B cell (primary cell): ENCODE measurements around the gene CIBAR2. TPM values are rescaled to one million over a fixed set of nuclear protein-coding genes. Genes with fewer than 3 reads are reported as not detected.

Experiments
- ATAC-seq: fragments of 200-7000 bp; cut with Tn5 transposase; one replicate; pipeline ENCODE4 v1.10.0; 2021; ENCODE audit warnings: low read depth, mild to moderate bottlenecking, moderate number of reproducible peaks, moderate library complexity
- CTCF ChIA-PET: fragments of 350-600 bp; sonication (Branson Sonifier 250); formaldehyde crosslinking; loops from one replicate; lab custom pipeline; 2021; ENCODE audit warnings: antibody characterized with exemption, inconsistent platforms; lab: Charles Lee
- POLR2A ChIA-PET: fragments of 350-600 bp; sonication (Branson Sonifier 250); formaldehyde crosslinking; loops from one replicate; lab custom pipeline; 2021; ENCODE audit warnings: antibody characterized with exemption; lab: Charles Lee
- DNase-seq: peaks from one replicate; pipeline ENCODE4 v3.0.0; 2013
- H2AFZ ChIP-seq: 2 replicates; pipeline ENCODE4 v1.6.1; 2012; ENCODE audit warnings: mild to moderate bottlenecking, low read depth, low read length; ENCODE audit not compliant: insufficient read depth, poor library complexity, severe bottlenecking
- H3K27ac ChIP-seq, 2 donors: 1 replicate in 1 of 2; 2 replicates in 1 of 2; pipeline ENCODE4 v1.5.1; 2012 to 2013; ENCODE audit warnings: low read length in 2 of 2, mild to moderate bottlenecking in 2 of 2, moderate library complexity in 1 of 2
- H3K27me3 ChIP-seq, 4 experiments: fragments of 200-600 bp in 1 of 4; sonication (generic) in 1 of 4; replicated peaks in 1 of 4; 1 replicate in 2 of 4; 2 replicates in 2 of 4; pipeline versions ENCODE4 v1.6.1 to v1.7.0; 2013 to 2016; ENCODE audit warnings: low read length in 3 of 4, mild to moderate bottlenecking in 2 of 4, mixed read lengths in 1 of 4, moderate library complexity in 1 of 4; ENCODE audit not compliant: insufficient read depth in 4 of 4, control insufficient read depth in 3 of 4; ENCODE audit errors: control extremely low read depth in 1 of 4
- H3K36me3 ChIP-seq, 2 experiments: replicated peaks in 1 of 2; 1 replicate in 1 of 2; 2 replicates in 1 of 2; pipeline versions ENCODE4 v1.6.1 to v1.7.1; 2013; ENCODE audit warnings: low read length in 1 of 2; ENCODE audit not compliant: insufficient read depth in 2 of 2, control insufficient read depth in 1 of 2; ENCODE audit errors: control extremely low read depth in 1 of 2, extremely low read depth in 1 of 2
- H3K4me1 ChIP-seq, 2 donors: fragments of 200-600 bp in 1 of 2; sonication (generic) in 1 of 2; 1 replicate in 1 of 2; 2 replicates in 1 of 2; pipeline versions ENCODE4 v1.5.1 to v1.6.1; 2013 to 2017; ENCODE audit warnings: low read length in 2 of 2; ENCODE audit not compliant: control insufficient read depth in 2 of 2, insufficient read depth in 2 of 2
- H3K4me2 ChIP-seq: replicated peaks from 2 replicates; pipeline ENCODE3; 2012; ENCODE audit warnings: mild to moderate bottlenecking, low read depth, low read length; ENCODE audit not compliant: poor library complexity, severe bottlenecking
- H3K4me3 ChIP-seq, 5 experiments: fragments of 200-600 bp in 1 of 5; sonication (generic) in 1 of 5; 1 replicate in 3 of 5; 2 replicates in 2 of 5; pipeline versions ENCODE4 v1.5.1 to v1.7.0; 2011 to 2016; ENCODE audit warnings: low read length in 4 of 5, mild to moderate bottlenecking in 4 of 5, low read depth in 2 of 5, control low read depth in 1 of 5, moderate library complexity in 1 of 5; ENCODE audit not compliant: insufficient read depth in 1 of 5; ENCODE audit errors: control extremely low read depth in 1 of 5, extremely low read depth in 1 of 5
- H3K79me2 ChIP-seq: fragments of 200-600 bp; sonication (generic); one replicate; pipeline ENCODE4 v1.6.0; 2016; ENCODE audit warnings: low read length; ENCODE audit not compliant: control insufficient read depth, insufficient read depth
- H3K9ac ChIP-seq: fragments of 200-600 bp; sonication (generic); 2 replicates; pipeline ENCODE4 v1.6.1; 2017; ENCODE audit warnings: mild to moderate bottlenecking, low read length, moderate library complexity
- H3K9me3 ChIP-seq, 3 donors: one replicate each; pipeline versions ENCODE4 v1.6.1 to v1.7.1; 2013; ENCODE audit warnings: low read length in 2 of 3; ENCODE audit not compliant: control insufficient read depth in 2 of 3, insufficient read depth in 1 of 3; ENCODE audit errors: control extremely low read depth in 1 of 3
- H4K20me1 ChIP-seq: 2 replicates; pipeline ENCODE4 v1.6.0; 2012; ENCODE audit warnings: mild to moderate bottlenecking, low read length; ENCODE audit not compliant: insufficient read depth, control insufficient read depth, poor library complexity, severe bottlenecking
- H3K27ac Mint-ChIP-seq: one replicate; pipeline ENCODE4 v1.8.0; 2021; ENCODE audit warnings: mixed read lengths
- H3K27me3 Mint-ChIP-seq: one replicate; pipeline ENCODE4 v1.8.0; 2021; ENCODE audit warnings: mixed read lengths
- H3K4me1 Mint-ChIP-seq: one replicate; pipeline ENCODE4 v1.8.0; 2021; ENCODE audit warnings: mixed read lengths
- H3K4me3 Mint-ChIP-seq: one replicate; pipeline ENCODE4 v1.8.0; 2021; ENCODE audit warnings: mixed read lengths
- H3K9me3 Mint-ChIP-seq: one replicate; pipeline ENCODE4 v1.8.0; 2022; ENCODE audit warnings: mixed read lengths; ENCODE audit not compliant: insufficient read depth
- EZH2 ChIP-seq: IDR thresholded peaks from 2 replicates; pipeline ENCODE4 v1.6.1; 2012; ENCODE audit warnings: borderline replicate concordance, low read depth, mild to moderate bottlenecking, moderate library complexity, low read length; ENCODE audit not compliant: insufficient read depth, poor library complexity, severe bottlenecking
- WGBS: methylation state at CpG from one replicate; pipeline ENCODE4 v1.1.5; 2013; ENCODE audit warnings: missing lambda C conversion rate; ENCODE audit not compliant: insufficient coverage; 5-methylcytosine and 5-hydroxymethylcytosine counted together
- intact Hi-C: fragments of 100-400 bp; cut with micrococcal nuclease; formaldehyde crosslinking; loops from one replicate; pipeline ENCODE4 v1.10.0; 2022
- polyA plus RNA-seq: library from polyadenylated mRNA; depleted of rRNA; stranded (reverse); fragments of >200 nt; gene quantifications from 2 replicates; pipeline ENCODE4 v1.2.3, GENCODE V29; 2012
- total RNA-seq, 2 donors: library from RNA; stranded (reverse); fragments of 120-200 nt in 1 of 2; gene quantifications; 1 replicate in 1 of 2; 2 replicates in 1 of 2; pipeline versions ENCODE4 v1.2.3 to v1.2.4, GENCODE V29; 2013 to 2022
- TF ChIP-seq, protein P1 (sequence below): fragments of 200-600 bp; IDR thresholded peaks from one replicate; pipeline ENCODE4 v1.8.0; 2022; ENCODE audit warnings: antibody characterized with exemption, mild to moderate bottlenecking

CIBAR2 gene
- total and polyA plus RNA-seq, 2 donors (not counting 1 experiment from before 2014, with no cell fraction given): not detected

DNA sequence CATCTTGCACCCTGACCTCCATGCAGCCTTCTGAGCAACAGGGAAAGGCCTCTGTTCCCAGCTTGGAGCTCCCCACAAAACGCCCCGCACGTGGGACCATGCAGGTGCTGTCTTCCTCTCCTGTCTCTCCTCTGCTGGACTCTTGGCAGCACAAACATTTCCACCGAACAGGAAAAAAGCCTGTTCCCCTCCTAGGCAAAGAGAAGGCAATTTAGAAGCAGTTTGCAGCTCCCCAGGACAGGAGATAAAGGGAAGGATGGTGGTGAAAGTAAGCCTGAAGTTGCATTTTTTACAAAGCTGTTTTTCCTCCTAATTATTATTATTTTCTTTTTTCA lies 7.7 kb upstream of the CIBAR2 start:
- H3K4me1 Mint-ChIP-seq: peaks cover 5% of the 10 kb centered on the region
- H3K27me3 Mint-ChIP-seq: no peaks in the 10 kb centered on the region
- Histone ChIP-seq H4K20me1 (no peaks in the 10 kb centered on the region), H3K4me1 (peaks cover 0 to 4% of the 10 kb centered on the region in 2 donors), H3K9me3 (peaks cover 0 to 13% (median 0%) of the 10 kb centered on the region in 3 donors), H3K27me3 (peaks cover 0 to 3% (median 0%) of the 10 kb centered on the region in 4 experiments), H3K4me3 (no peak overlapping the region), H3K36me3 (no peaks in the 10 kb centered on the region), H3K9ac (no peak overlapping the region), H3K79me2 (no peaks in the 10 kb centered on the region), H3K27ac (no peak overlapping the region), H2AFZ (no peak overlapping the region), H3K4me2 (no peak overlapping the region)
- no peak for DNase-seq
- H3K9me3 Mint-ChIP-seq: no peaks in the 10 kb centered on the region
- no peak for ATAC-seq
- no peak overlapping the region for H3K27ac Mint-ChIP-seq
- ChIA-PET CTCF (interaction anchor here (0.6 kb wide), 1 partner anchor 755 kb away, joined by 3 read pairs; no protein-coding TSS in a partner anchor), POLR2A (no interaction called here)
- 100% methylated on average over 3 of the region's 4 CpGs for WGBS
- intact Hi-C loops: no loop called here
- no peak overlapping the region for H3K4me3 Mint-ChIP-seq
- TF ChIP-seq EZH2: no peak
- TF ChIP-seq, protein P1, sequence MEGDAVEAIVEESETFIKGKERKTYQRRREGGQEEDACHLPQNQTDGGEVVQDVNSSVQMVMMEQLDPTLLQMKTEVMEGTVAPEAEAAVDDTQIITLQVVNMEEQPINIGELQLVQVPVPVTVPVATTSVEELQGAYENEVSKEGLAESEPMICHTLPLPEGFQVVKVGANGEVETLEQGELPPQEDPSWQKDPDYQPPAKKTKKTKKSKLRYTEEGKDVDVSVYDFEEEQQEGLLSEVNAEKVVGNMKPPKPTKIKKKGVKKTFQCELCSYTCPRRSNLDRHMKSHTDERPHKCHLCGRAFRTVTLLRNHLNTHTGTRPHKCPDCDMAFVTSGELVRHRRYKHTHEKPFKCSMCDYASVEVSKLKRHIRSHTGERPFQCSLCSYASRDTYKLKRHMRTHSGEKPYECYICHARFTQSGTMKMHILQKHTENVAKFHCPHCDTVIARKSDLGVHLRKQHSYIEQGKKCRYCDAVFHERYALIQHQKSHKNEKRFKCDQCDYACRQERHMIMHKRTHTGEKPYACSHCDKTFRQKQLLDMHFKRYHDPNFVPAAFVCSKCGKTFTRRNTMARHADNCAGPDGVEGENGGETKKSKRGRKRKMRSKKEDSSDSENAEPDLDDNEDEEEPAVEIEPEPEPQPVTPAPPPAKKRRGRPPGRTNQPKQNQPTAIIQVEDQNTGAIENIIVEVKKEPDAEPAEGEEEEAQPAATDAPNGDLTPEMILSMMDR: no peak

DNA sequence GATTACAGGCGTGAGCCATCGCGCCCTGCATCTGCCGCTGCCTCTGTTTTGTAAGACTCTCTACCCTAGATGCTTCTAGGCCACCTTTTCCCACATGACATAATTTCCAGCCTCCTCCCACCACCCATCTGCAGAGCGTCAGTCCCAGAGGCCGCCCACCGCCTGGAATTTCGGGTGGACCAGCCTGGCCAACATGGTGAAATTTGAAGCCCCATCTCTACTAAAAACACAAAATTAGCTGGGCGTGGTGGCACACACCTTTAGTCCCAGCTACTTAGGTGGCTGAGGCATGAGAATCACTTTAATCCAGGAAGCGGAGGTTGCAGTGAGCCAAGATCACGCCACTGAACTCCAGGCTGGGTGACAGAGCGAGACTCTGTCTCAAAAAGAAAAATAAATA lies 5.1 kb upstream of the CIBAR2 start:
- Histone ChIP-seq H3K9me3 (peaks cover 0 to 17% (median 0%) of the 10 kb centered on the region in 3 donors), H3K9ac (no peak overlapping the region), H4K20me1 (no peaks in the 10 kb centered on the region), H3K27me3 (peaks cover 0 to 3% (median 0%) of the 10 kb centered on the region in 4 experiments), H3K27ac (no peak overlapping the region), H2AFZ (no peak overlapping the region), H3K36me3 (no peaks in the 10 kb centered on the region), H3K4me3 (no peak overlapping the region), H3K4me1 (peaks cover 0 to 8% of the 10 kb centered on the region in 2 donors), H3K4me2 (no peak overlapping the region), H3K79me2 (no peaks in the 10 kb centered on the region)
- ChIA-PET POLR2A (no interaction called here), CTCF (no interaction called here)
- no peak overlapping the region for H3K4me3 Mint-ChIP-seq
- no peak overlapping the region for H3K27ac Mint-ChIP-seq
- H3K27me3 Mint-ChIP-seq: no peaks in the 10 kb centered on the region
- peaks cover 8% of the 10 kb centered on the region for H3K4me1 Mint-ChIP-seq
- H3K9me3 Mint-ChIP-seq: no peaks in the 10 kb centered on the region
- TF ChIP-seq, protein P1: no peak
- TF ChIP-seq EZH2: no peak
- intact Hi-C loops: loop anchor here (5.0 kb wide), 1 partner anchor 1220 kb away; the partner anchor contains the start of gene MLYCD
- DNase-seq (no peak), ATAC-seq (no peak)
- 89% methylated on average over 12 of the region's 12 CpGs for WGBS
